ENCODE results near the gene HRAS.

The HRAS gene

GRCh38 chr11:491358-491757 is 44.0 kb downstream of the HRAS start:
- DNase-seq, result no peak

- no peak for DNase-seq
Measured at GRCh38 chr11:490930-491260, 44.5 kb downstream of the HRAS start.

GRCh38 chr11:490186-490929 is 45.0 kb downstream of the HRAS start:
- no peak for DNase-seq

GRCh38 chr11:489610-490185 is 45.7 kb downstream of the HRAS start:
- DNase-seq, result no peak

- DNase-seq, result no peak
Measured at GRCh38 chr11:488992-489391, 46.4 kb downstream of the HRAS start.

- DNase-seq, result no peak
Measured at GRCh38 chr11:488579-488978, 46.8 kb downstream of the HRAS start.

GRCh38 chr11:488062-488461 is 47.3 kb downstream of the HRAS start:
- DNase-seq, result no peak

GRCh38 chr11:487571-488021 is 47.8 kb downstream of the HRAS start:
- no peak for DNase-seq

GRCh38 chr11:486189-486588 is 49.2 kb downstream of the HRAS start:
- no peak for DNase-seq

GRCh38 chr11:484616-485015 is 50.8 kb downstream of the HRAS start:
- no peak for DNase-seq

Measured in NCI-H345 (cell line).